Mesendoderm (in vitro differentiated cells): Measurements from ENCODE around the gene WIPF3.

Experiments
- DNase-seq: peaks from one replicate; pipeline ENCODE4 v3.0.0; 2013
- H2AK5ac ChIP-seq: 2 replicates; pipeline ENCODE4 v1.6.1; 2013; ENCODE audit warnings: low read length, inconsistent platforms
- H2BK120ac ChIP-seq: 2 replicates; pipeline ENCODE4 v1.6.1; 2013; ENCODE audit warnings: low read depth, mild to moderate bottlenecking, low read length, moderate library complexity, mixed read lengths
- H2BK15ac ChIP-seq: replicated peaks from 2 replicates; pipeline ENCODE4 v1.6.1; 2013; ENCODE audit warnings: low read depth, mild to moderate bottlenecking, moderate library complexity
- H2BK5ac ChIP-seq: 2 replicates; pipeline ENCODE4 v1.6.1; 2013; ENCODE audit warnings: low read length, inconsistent platforms
- H3K18ac ChIP-seq: 2 replicates; pipeline ENCODE4 v1.6.1; 2013; ENCODE audit warnings: mild to moderate bottlenecking, low read length, mixed read lengths
- H3K23ac ChIP-seq: one replicate; pipeline ENCODE4 v1.6.1; 2013; ENCODE audit warnings: low read length
- H3K27ac ChIP-seq: 2 replicates; pipeline ENCODE4 v1.5.1; 2013; ENCODE audit warnings: low read depth, mild to moderate bottlenecking, inconsistent platforms, low read length, moderate library complexity
- H3K27me3 ChIP-seq: 2 replicates; pipeline ENCODE4 v1.6.1; 2013; ENCODE audit warnings: low read length, control low read depth, mild to moderate bottlenecking, inconsistent platforms; ENCODE audit not compliant: insufficient read depth, poor library complexity
- H3K36me3 ChIP-seq: 2 replicates; pipeline ENCODE4 v1.6.1; 2013; ENCODE audit warnings: low read length, inconsistent platforms; ENCODE audit not compliant: control insufficient read depth, insufficient read depth
- H3K4ac ChIP-seq: one replicate; pipeline ENCODE4 v1.6.1; 2013; ENCODE audit warnings: low read depth, mild to moderate bottlenecking, low read length, moderate library complexity
- H3K4me1 ChIP-seq: 2 replicates; pipeline ENCODE4 v1.6.1; 2013; ENCODE audit warnings: low read depth, low read length, inconsistent platforms; ENCODE audit not compliant: control insufficient read depth
- H3K4me2 ChIP-seq: 2 replicates; pipeline ENCODE4 v1.6.1; 2013; ENCODE audit warnings: low read length
- H3K4me3 ChIP-seq: 2 replicates; pipeline ENCODE4 v1.5.1; 2013; ENCODE audit warnings: mild to moderate bottlenecking, low read length
- H3K56ac ChIP-seq: one replicate; pipeline ENCODE4 v1.6.1; 2013; ENCODE audit warnings: low read length
- H3K79me1 ChIP-seq: 2 replicates; pipeline ENCODE4 v1.6.1; 2013; ENCODE audit warnings: low read length, inconsistent platforms
- H3K79me2 ChIP-seq: 2 replicates; pipeline ENCODE4 v1.6.1; 2013; ENCODE audit warnings: mild to moderate bottlenecking, low read length; ENCODE audit not compliant: control insufficient read depth, insufficient read depth
- H3K9ac ChIP-seq: 2 replicates; pipeline ENCODE4 v1.6.1; 2013; ENCODE audit warnings: low read length, inconsistent platforms
- H4K5ac ChIP-seq: one replicate; pipeline ENCODE4 v1.6.1; 2013; ENCODE audit warnings: low read length
- H4K8ac ChIP-seq: one replicate; pipeline ENCODE4 v1.6.1; 2013; ENCODE audit warnings: low read depth, mild to moderate bottlenecking, control low read depth, low read length, moderate library complexity
- WGBS: extraction: QIAGEN DNeasy Blood & Tissue Kit; methylation state at CpG from one replicate; pipeline ENCODE4 v1.1.7; 2013; ENCODE audit warnings: low lambda C conversion rate, missing lambda C conversion rate; ENCODE audit not compliant: insufficient coverage; ENCODE audit errors: extremely low coverage; 5-methylcytosine and 5-hydroxymethylcytosine counted together

The WIPF3 gene

DNA sequence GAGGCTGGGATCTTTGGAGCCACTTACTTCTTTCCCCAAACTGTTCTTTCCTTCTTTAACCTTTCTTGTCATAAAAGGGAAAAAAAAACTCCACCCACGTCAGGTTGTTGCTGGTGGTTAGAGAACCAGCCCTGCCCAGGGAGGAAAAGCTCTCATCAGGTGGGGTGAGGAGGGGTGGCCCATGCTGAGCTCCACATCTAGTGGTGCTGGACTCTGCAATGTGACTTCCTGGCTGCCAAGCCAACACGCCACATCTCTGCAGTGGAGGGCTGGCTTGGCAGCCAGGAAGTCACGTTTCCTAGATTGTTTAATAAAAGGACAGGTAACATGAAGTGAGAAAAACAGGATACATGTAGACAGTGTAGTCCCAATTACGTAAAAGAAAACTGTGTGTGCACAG, 37.4 kb downstream of the WIPF3 start:
- no peak overlapping the region for H2BK120ac ChIP-seq
- no peak overlapping the region for H3K4me3 ChIP-seq
- no peak overlapping the region for H3K4ac ChIP-seq
- no peak overlapping the region for H4K5ac ChIP-seq
- H3K56ac ChIP-seq, result no peak overlapping the region
- no peaks in the 10 kb centered on the region for H3K79me1 ChIP-seq
- no peak overlapping the region for H3K18ac ChIP-seq
- no peaks in the 10 kb centered on the region for H3K36me3 ChIP-seq
- H3K4me2 ChIP-seq, result no peak overlapping the region
- no peak overlapping the region for H2BK15ac ChIP-seq
- H4K8ac ChIP-seq, result no peak overlapping the region
- WGBS, result no CpG with 5 or more reads among the region's 4 CpGs
- no peaks in the 10 kb centered on the region for H3K4me1 ChIP-seq
- no peaks in the 10 kb centered on the region for H3K27me3 ChIP-seq
- DNase-seq, result no peak
- no peak overlapping the region for H3K9ac ChIP-seq
- no peak overlapping the region for H3K23ac ChIP-seq
- no peak overlapping the region for H2AK5ac ChIP-seq
- no peak overlapping the region for H3K27ac ChIP-seq
- H2BK5ac ChIP-seq, result no peak overlapping the region
- no peaks in the 10 kb centered on the region for H3K79me2 ChIP-seq

DNA sequence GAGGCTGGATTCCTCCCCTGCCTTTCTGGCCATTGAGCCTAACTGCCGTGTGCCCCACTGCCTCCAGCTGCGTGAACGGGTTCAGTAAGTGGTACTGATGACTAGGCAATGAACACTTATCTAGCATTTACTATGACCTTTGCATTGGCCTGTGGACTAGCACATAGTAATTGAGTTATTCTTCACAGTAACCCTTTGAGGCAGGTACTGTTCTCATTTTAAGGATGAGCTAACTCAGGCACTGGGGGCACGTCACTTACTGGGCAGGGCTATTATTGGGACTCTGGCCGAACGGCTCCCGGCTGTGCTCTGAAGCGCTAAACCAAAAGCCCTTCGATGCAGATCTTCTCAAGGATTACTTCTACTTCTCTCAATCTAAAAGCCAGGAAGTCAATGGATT, 38.3 kb downstream of the WIPF3 start:
- no peak overlapping the region for H4K5ac ChIP-seq

DNA sequence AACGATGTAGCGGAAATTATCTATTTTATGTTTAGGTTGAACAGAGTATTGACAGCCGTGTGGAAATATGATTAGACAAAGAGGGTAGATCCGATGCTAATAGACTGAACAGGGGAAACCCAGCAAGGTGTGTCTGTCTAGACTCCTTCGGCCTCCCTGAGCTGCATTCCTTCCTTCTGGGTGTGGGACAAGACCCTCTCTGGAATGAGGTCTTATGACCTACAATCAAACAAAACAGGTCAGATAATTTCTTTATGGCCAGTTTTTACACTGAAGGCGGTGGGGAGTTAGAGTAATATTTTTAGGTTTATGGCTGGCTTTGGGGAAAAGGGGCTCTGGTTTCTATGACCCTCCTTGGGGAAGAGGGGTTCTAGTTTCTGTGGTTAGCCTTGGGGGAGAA, 41.2 kb downstream of the WIPF3 start:
- Histone ChIP-seq H2BK15ac (no peak overlapping the region), H3K79me2 (no peaks in the 10 kb centered on the region), H3K79me1 (no peaks in the 10 kb centered on the region), H4K5ac (no peak overlapping the region), H3K4ac (no peak overlapping the region), H3K9ac (no peak overlapping the region), H3K23ac (no peak overlapping the region), H2BK5ac (no peak overlapping the region), H2AK5ac (no peak overlapping the region), H2BK120ac (no peak overlapping the region), H4K8ac (no peak overlapping the region), H3K56ac (no peak overlapping the region), H3K4me3 (no peak overlapping the region), H3K4me2 (no peak overlapping the region), H3K27ac (no peak overlapping the region), H3K18ac (no peak overlapping the region), H3K36me3 (no peaks in the 10 kb centered on the region), H3K27me3 (no peaks in the 10 kb centered on the region), H3K4me1 (no peaks in the 10 kb centered on the region)
- no CpG with 5 or more reads among the region's 6 CpGs for WGBS
- no peak for DNase-seq

More for the DNA sequence above, 38.3 kb downstream of the WIPF3 start:
- H4K8ac ChIP-seq, result no peak overlapping the region
- H2AK5ac ChIP-seq, result no peak overlapping the region
- no peak overlapping the region for H2BK5ac ChIP-seq
- no peak overlapping the region for H3K23ac ChIP-seq
- no peak overlapping the region for H3K4ac ChIP-seq
- H2BK15ac ChIP-seq, result no peak overlapping the region
- WGBS, result no CpG with 5 or more reads among the region's 9 CpGs
- DNase-seq, result no peak
- H3K56ac ChIP-seq, result no peak overlapping the region
- no peaks in the 10 kb centered on the region for H3K27me3 ChIP-seq
- no peaks in the 10 kb centered on the region for H3K79me2 ChIP-seq
- no peak overlapping the region for H3K4me2 ChIP-seq
- H3K36me3 ChIP-seq, result no peaks in the 10 kb centered on the region
- H3K4me3 ChIP-seq, result no peak overlapping the region
- no peak overlapping the region for H3K9ac ChIP-seq
- no peaks in the 10 kb centered on the region for H3K79me1 ChIP-seq
- H3K27ac ChIP-seq, result no peak overlapping the region
- H2BK120ac ChIP-seq, result no peak overlapping the region
- no peaks in the 10 kb centered on the region for H3K4me1 ChIP-seq
- H3K18ac ChIP-seq, result no peak overlapping the region

DNA sequence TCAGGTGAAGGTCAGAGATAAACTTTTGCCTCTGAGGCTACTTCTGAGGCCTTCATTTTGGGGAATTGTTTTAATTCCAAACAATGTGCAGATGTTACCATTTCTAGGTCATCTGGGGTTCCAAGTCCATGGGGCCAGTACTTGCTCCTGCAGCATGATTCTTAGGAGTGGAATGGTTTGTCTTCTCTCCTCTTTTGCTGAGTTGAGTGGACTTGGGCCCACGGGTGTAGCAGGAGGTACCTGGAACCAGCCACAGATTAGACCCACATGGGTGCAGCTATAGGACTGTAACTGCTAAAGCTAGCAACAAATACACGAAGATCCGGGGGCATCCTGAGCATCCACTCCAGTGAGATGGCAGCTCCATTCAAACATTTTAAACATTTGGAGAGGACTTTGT, 41.6 kb downstream of the WIPF3 start:
- H3K4me2 ChIP-seq, result no peak overlapping the region
- no peak overlapping the region for H2BK15ac ChIP-seq
- no peak overlapping the region for H4K8ac ChIP-seq
- no peak overlapping the region for H3K23ac ChIP-seq
- DNase-seq, result no peak
- no peak overlapping the region for H2BK5ac ChIP-seq
- no peak overlapping the region for H3K27ac ChIP-seq
- H3K9ac ChIP-seq, result no peak overlapping the region
- H2AK5ac ChIP-seq, result no peak overlapping the region
- no CpG with 5 or more reads among the region's 3 CpGs for WGBS
- H3K4ac ChIP-seq, result no peak overlapping the region
- H3K27me3 ChIP-seq, result no peaks in the 10 kb centered on the region
- no peak overlapping the region for H4K5ac ChIP-seq
- H3K79me2 ChIP-seq, result no peaks in the 10 kb centered on the region
- no peak overlapping the region for H3K56ac ChIP-seq
- H2BK120ac ChIP-seq, result no peak overlapping the region
- no peak overlapping the region for H3K4me3 ChIP-seq
- no peaks in the 10 kb centered on the region for H3K79me1 ChIP-seq
- no peaks in the 10 kb centered on the region for H3K36me3 ChIP-seq
- H3K4me1 ChIP-seq, result no peaks in the 10 kb centered on the region
- no peak overlapping the region for H3K18ac ChIP-seq

DNA sequence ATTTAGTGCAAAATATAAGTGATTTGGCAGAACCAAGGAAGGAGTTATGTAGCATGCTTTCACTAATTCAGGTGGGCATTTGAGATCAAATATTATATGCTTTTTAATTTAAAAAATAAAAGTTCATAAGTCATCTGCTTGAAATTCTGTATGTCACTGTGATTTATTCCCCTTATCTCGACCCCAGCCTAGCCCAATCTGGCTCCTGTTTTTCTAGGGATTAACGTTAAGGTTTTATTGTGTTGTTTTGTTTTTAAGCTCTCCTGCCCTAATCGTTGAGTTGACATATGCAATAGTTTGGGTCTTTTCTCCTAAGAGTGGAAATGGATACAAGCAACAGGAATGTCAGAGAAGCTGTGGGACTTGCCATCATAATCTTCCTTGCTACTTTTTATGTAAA, 42.6 kb downstream of the WIPF3 start:
- H2BK15ac ChIP-seq, result no peak overlapping the region
- H4K8ac ChIP-seq, result no peak overlapping the region
- DNase-seq, result no peak
- H2AK5ac ChIP-seq, result no peak overlapping the region
- no peaks in the 10 kb centered on the region for H3K36me3 ChIP-seq
- H2BK5ac ChIP-seq, result no peak overlapping the region
- no peak overlapping the region for H3K4me2 ChIP-seq
- WGBS, result no CpG with 5 or more reads among the region's 3 CpGs
- no peak overlapping the region for H3K4ac ChIP-seq
- H3K4me3 ChIP-seq, result no peak overlapping the region
- no peak overlapping the region for H3K27ac ChIP-seq
- no peaks in the 10 kb centered on the region for H3K79me2 ChIP-seq
- H3K56ac ChIP-seq, result no peak overlapping the region
- no peaks in the 10 kb centered on the region for H3K4me1 ChIP-seq
- no peak overlapping the region for H3K23ac ChIP-seq
- no peak overlapping the region for H4K5ac ChIP-seq
- no peak overlapping the region for H3K18ac ChIP-seq
- no peaks in the 10 kb centered on the region for H3K27me3 ChIP-seq
- H3K9ac ChIP-seq, result no peak overlapping the region
- no peaks in the 10 kb centered on the region for H3K79me1 ChIP-seq
- H2BK120ac ChIP-seq, result no peak overlapping the region

DNA sequence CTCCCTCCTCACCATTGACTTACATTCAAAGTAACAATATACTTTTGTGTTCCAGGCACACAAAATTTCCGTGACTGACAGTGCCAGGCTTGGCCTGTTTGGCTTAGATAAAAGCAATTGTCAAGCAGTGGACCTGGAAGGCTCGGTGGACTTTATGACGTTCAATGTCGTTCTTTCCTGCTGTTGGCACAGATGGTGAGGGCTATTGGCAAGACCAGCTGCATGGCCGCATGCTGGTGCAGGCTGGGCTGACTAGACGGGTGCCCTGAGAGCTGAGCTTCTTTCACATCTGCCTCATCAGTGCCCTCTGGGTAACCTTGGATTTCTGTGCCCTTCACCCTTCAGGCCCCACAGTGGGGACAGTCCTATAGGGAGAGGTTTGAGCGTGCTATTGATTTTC, 45.2 kb downstream of the WIPF3 start:
- Histone ChIP-seq H3K27ac (no peak overlapping the region), H2BK5ac (no peak overlapping the region), H3K79me1 (no peaks in the 10 kb centered on the region), H3K18ac (no peak overlapping the region), H4K8ac (no peak overlapping the region), H3K27me3 (no peaks in the 10 kb centered on the region), H3K4me3 (no peak overlapping the region), H2BK15ac (no peak overlapping the region), H3K4me2 (no peak overlapping the region), H3K36me3 (no peaks in the 10 kb centered on the region), H4K5ac (no peak overlapping the region), H3K23ac (no peak overlapping the region), H3K9ac (no peak overlapping the region), H2BK120ac (no peak overlapping the region), H3K4ac (no peak overlapping the region), H3K4me1 (no peaks in the 10 kb centered on the region), H3K79me2 (no peaks in the 10 kb centered on the region), H2AK5ac (no peak overlapping the region), H3K56ac (no peak overlapping the region)
- WGBS, result no CpG with 5 or more reads among the region's 7 CpGs
- DNase-seq, result no peak
